CD4-positive, alpha-beta T cell treated with Interferon alpha-2 for 1 hour (primary cell): ENCODE data around the gene LRFN2.

Experiments
- DNase-seq, 2 donors: peaks; one replicate each; pipeline ENCODE4 v3.0.0-alpha.2; 2020 to 2022

The LRFN2 gene

DNA sequence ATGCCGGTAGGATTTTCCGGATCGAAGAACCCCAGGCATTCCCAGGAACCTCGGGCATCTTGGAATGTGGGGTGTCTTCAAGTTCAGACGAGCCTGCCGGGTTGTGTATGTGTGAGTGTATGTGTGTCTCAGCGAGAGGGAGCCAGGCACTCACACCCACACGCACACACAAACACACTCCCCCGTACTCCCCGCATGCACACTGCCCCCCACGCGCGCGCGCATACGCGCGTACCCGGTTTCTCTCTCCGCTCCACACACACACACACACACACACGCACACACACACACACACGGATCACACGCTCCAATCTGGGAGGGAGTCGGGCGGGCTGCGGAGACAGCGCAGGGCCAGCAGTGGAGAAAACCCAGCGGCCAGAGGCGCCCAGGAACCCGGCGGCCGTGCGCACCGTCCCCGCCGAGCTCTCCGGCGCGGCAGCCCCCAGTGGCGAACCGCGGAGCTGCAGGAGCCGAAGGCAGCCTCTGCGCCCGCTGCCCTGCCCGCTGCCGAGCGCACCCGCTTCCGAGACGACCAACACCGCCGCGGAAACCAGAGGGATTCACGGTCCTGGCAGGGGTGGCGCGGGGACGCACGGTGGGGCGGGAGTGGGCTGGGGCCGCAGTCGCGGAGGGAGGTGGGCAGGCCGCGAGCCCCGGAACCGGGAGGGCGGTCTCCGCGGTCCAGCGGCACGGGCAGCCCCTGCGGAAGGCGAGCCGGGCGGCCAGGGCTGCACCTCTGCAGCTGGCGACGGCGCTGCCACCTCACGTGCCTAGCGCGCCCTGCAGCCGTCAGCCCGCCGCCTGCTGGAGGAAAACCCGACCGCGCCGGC is at the start of gene LRFN2:
Gene LRFN2, minus strand, starts transcription at position 125 of the 830 bp plus-strand sequence.
- DNase-seq: peak; percentile 50 to 68

DNA sequence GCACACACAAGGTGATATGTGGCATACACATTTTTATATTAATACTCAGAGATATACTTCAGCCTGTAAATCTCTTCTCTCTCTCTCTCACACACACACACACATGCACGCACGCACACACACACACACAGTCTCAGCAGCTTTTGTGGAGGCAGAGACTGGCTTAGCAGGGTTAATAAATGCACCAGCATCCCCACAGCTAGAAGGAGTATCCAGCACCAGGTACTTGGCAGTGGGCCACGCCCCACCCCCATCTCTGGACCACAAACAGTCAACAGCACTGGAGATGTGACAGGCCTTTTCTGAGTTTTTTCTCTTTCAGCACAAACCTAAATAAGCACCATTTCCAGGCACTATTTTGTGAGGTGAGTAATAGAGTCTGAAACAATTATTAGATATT is 47.3 kb upstream of the LRFN2 start:
- DNase-seq: no peak

- DNase-seq: no peak
Measured at GRCh38 chr6:40631744-40632143, 44.6 kb upstream of the LRFN2 start.

- DNase-seq: no peak
Measured at GRCh38 chr6:40630488-40630887, 43.3 kb upstream of the LRFN2 start.

DNA sequence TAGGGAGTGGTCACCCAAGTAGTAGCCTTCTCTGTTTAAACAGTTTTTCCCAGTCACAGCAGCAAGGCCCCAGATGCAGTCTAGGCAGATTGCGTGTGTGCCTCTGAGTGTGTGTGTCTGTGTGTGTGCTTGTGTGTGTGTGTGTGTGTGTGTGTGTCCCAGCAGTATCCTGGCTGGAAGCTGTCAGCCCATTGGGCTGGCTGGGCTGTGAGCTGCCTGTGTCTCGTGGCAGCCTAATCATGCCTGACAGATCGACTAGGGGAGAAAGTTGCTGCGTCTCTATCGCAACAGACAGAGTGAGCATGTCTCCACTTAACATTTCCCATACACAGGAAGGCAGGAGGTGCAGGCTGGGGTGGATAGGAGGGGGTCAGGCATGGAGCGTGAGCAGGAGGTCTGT is 42.9 kb upstream of the LRFN2 start:
- no peak for DNase-seq

- no peak for DNase-seq
Measured at GRCh38 chr6:40629463-40629862, 42.3 kb upstream of the LRFN2 start.

DNA sequence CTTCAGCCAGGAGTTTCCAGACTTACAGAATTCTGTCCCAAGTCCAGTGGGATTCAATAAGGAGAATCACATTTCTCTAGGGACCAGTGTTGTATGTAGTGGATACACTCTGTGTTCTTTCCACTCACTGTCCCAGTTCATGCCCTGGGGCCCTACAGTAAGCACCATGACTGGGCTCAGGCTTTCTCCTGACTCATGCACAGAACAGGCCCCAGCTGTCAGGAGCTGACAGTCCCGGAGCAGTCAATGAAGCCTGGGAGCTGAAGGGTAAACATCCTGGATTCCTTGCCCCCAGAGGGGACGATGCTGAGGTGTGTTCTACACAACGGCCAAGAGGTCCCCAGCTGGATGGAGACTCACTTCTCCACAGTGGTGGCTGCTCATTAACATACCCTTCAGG is 40.2 kb upstream of the LRFN2 start:
- DNase-seq: no peak

GRCh38 chr6:40626886-40627285 is 39.7 kb upstream of the LRFN2 start:
- DNase-seq: no peak

DNA sequence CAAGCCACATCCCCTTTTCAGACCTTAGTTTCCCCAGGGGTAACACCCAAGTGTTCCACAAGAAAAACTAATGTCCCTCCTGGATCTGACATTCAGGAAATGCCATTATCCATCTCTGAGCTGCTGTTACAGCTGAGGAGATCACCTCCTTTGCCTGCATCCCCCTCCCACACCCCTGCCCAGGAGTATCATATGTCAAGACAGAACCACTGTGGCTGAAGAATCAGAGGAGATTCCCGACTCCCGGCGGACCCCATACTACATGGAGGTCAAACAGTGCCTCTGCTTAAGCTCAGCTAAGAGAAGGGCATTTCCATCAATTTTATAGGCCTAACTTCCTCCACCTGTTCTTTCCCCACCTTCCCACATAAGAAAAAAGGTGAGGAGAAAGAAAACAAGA is 36.8 kb upstream of the LRFN2 start:
- DNase-seq: no peak

DNA sequence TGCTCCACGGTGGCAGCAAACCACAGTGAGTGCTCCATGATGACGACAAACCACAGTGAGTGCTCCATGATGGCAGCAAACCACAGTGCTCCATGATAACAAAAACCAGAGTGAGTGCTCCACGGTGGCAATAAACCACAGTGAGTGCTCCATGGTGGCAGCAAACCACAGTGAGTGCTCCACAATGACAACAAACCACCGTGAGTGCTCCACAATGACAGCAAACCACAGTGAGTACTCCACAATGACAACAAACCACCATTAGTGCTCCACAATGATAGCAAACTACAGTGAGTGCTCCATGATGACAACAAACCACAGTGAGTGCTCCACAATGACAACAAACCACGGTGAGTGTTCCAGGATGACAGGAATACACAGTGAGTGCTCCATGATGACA is 36.0 kb upstream of the LRFN2 start:
- no peak for DNase-seq

GRCh38 chr6:40620574-40621240 is 33.5 kb upstream of the LRFN2 start:
- no peak for DNase-seq

GRCh38 chr6:40614671-40615070 is 27.5 kb upstream of the LRFN2 start:
- no peak for DNase-seq

- no peak for DNase-seq
Measured at GRCh38 chr6:40611912-40612311, 24.7 kb upstream of the LRFN2 start.

GRCh38 chr6:40611434-40611833 is 24.3 kb upstream of the LRFN2 start:
- no peak for DNase-seq

- DNase-seq: no peak
Measured at GRCh38 chr6:40610229-40610628, 23.1 kb upstream of the LRFN2 start.

DNA sequence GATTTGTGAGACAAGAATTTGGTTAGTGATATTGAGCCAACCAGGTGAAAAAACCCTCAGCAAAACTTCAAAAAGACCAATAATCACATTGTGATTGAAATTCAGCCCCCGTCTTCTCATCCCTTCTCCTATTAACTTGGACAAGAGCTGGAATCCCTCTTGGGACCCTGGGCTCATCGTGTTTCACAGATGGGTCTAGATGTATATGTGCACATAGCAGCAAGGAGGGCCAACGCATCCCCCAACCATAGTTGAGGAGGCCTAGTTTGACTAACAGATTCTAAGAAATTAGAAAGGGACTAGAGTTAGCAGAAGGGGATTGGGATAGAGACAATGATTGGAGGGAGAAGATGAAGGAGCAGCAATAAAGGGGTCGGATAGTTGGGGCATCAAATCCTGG is 19.8 kb upstream of the LRFN2 start:
- DNase-seq: no peak

- no peak for DNase-seq
Measured at GRCh38 chr6:40606526-40606925, 19.4 kb upstream of the LRFN2 start.

- no peak for DNase-seq
Measured at GRCh38 chr6:40604082-40604481, 16.9 kb upstream of the LRFN2 start.

GRCh38 chr6:40599555-40599954 is 12.4 kb upstream of the LRFN2 start:
- no peak for DNase-seq

- no peak for DNase-seq
Measured at GRCh38 chr6:40598516-40598915, 11.4 kb upstream of the LRFN2 start.

DNA sequence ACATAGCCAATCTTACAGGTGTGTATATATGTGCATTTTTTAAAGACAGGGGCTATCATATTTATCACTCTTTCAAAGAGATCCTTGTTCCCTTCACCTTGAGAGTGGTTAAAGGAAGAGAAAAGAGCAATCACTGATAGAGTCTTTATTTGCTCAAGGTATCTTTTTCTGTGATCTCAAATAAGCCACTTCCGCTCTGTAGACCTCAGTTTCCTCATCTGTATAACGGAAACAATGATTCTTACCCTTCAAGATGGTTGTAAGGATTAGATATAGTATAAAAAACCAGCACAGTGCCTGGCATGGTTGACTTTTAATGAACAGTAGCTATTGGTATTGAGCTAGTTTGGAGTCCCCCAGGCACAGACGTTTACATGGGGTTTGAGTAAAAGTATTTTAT is 10.1 kb upstream of the LRFN2 start:
- DNase-seq: no peak

- no peak for DNase-seq
Measured at GRCh38 chr6:40588480-40588879, 1.3 kb upstream of the LRFN2 start.

- DNase-seq: no peak
Measured at GRCh38 chr6:40588070-40588384, 863 bp upstream of the LRFN2 start.

GRCh38 chr6:40586369-40587201 is 579 bp downstream of the LRFN2 start:
- DNase-seq: no peak
